H9 (cell line): Measurements from ENCODE around the gene ZNF813. TPM values are rescaled to one million over a fixed set of nuclear protein-coding genes. Genes with fewer than 3 reads are reported as not detected.
"Not testable (repeated sequence)": the region's sequence is repeated elsewhere in the genome, so short reads cannot be mapped to it uniquely, and the experiment has no call there.

Experiments used
- DNase-seq: peaks from one replicate; pipeline ENCODE4 v3.0.0-alpha.2; 2017
- H2AFZ ChIP-seq: one replicate; pipeline ENCODE4 v1.6.1; 2013; ENCODE audit warnings: mild to moderate bottlenecking, low read length, control low read depth, moderate library complexity
- H2AK5ac ChIP-seq: 2 replicates; pipeline ENCODE4 v1.6.1; 2013; ENCODE audit warnings: low read length, control low read depth, mixed read lengths; ENCODE audit not compliant: insufficient read length
- H2BK120ac ChIP-seq: one replicate; pipeline ENCODE4 v1.6.1; 2013; ENCODE audit warnings: low read depth, mild to moderate bottlenecking, low read length, control low read depth, inconsistent platforms; ENCODE audit not compliant: poor library complexity, severe bottlenecking
- H2BK12ac ChIP-seq: 2 replicates; pipeline ENCODE4 v1.6.1; 2013; ENCODE audit warnings: low read length, control low read depth, mixed read lengths, low read depth; ENCODE audit not compliant: insufficient read length
- H2BK15ac ChIP-seq: 2 replicates; pipeline ENCODE4 v1.6.1; 2013; ENCODE audit warnings: low read depth, low read length, control low read depth
- H2BK20ac ChIP-seq: one replicate; pipeline ENCODE4 v1.6.1; 2013; ENCODE audit warnings: low read depth, mild to moderate bottlenecking, low read length, control low read depth, inconsistent platforms; ENCODE audit not compliant: poor library complexity, severe bottlenecking
- H2BK5ac ChIP-seq: 2 replicates; pipeline ENCODE4 v1.6.1; 2013; ENCODE audit warnings: low read length, control low read depth, mixed read lengths; ENCODE audit not compliant: insufficient read length
- H3K14ac ChIP-seq: 2 replicates; pipeline ENCODE4 v1.6.1; 2013; ENCODE audit warnings: low read length, control low read depth; ENCODE audit not compliant: insufficient read depth
- H3K18ac ChIP-seq: 2 replicates; pipeline ENCODE4 v1.6.1; 2013; ENCODE audit warnings: low read depth, mild to moderate bottlenecking, mixed read lengths, low read length, control low read depth; ENCODE audit not compliant: insufficient read length
- H3K23ac ChIP-seq: 2 replicates; pipeline ENCODE4 v1.6.1; 2013; ENCODE audit warnings: low read length, control low read depth, mixed read lengths, low read depth; ENCODE audit not compliant: insufficient read length
- H3K23me2 ChIP-seq: 2 replicates; pipeline ENCODE4 v1.6.1; 2013; ENCODE audit warnings: low read depth, mild to moderate bottlenecking, mixed read lengths, low read length, control low read depth; ENCODE audit not compliant: insufficient read length, poor library complexity, severe bottlenecking
- H3K27ac ChIP-seq: 2 replicates; pipeline ENCODE4 v1.5.1; 2013; ENCODE audit warnings: low read length, control low read depth, mixed read lengths, low read depth; ENCODE audit not compliant: insufficient read length
- H3K27me3 ChIP-seq: 2 replicates; pipeline ENCODE4 v1.6.1; 2013; ENCODE audit warnings: low read length, control low read depth, inconsistent platforms; ENCODE audit not compliant: insufficient read depth
- H3K4ac ChIP-seq: 2 replicates; pipeline ENCODE4 v1.6.1; 2013; ENCODE audit warnings: low read depth, mild to moderate bottlenecking, control low read depth, inconsistent platforms, low read length, moderate library complexity
- H3K4me1 ChIP-seq: 2 replicates; pipeline ENCODE4 v1.6.1; 2013; ENCODE audit warnings: low read length, control low read depth, inconsistent platforms; ENCODE audit not compliant: insufficient read depth
- H3K4me2 ChIP-seq: 2 replicates; pipeline ENCODE4 v1.6.1; 2013; ENCODE audit warnings: low read length, control low read depth, mixed read lengths; ENCODE audit not compliant: insufficient read length, insufficient read depth
- H3K56ac ChIP-seq: 2 replicates; pipeline ENCODE4 v1.6.1; 2013; ENCODE audit warnings: low read depth, mild to moderate bottlenecking, mixed read lengths, low read length, control low read depth; ENCODE audit not compliant: insufficient read length
- H3K79me1 ChIP-seq: 2 replicates; pipeline ENCODE4 v1.6.1; 2013; ENCODE audit warnings: low read depth, mild to moderate bottlenecking, moderate library complexity, low read length, control low read depth, inconsistent platforms; ENCODE audit not compliant: insufficient read depth, poor library complexity, severe bottlenecking
- H3K79me2 ChIP-seq: 2 replicates; pipeline ENCODE4 v1.6.1; 2013; ENCODE audit warnings: low read length, control low read depth, inconsistent platforms; ENCODE audit not compliant: insufficient read depth
- H3K9ac ChIP-seq: 2 replicates; pipeline ENCODE4 v1.6.1; 2013; ENCODE audit warnings: low read length, control low read depth, mixed read lengths; ENCODE audit not compliant: insufficient read length; ENCODE audit errors: extremely low read depth
- H3K9me3 ChIP-seq: one replicate; pipeline ENCODE4 v1.6.1; 2013; ENCODE audit warnings: low read depth, low read length, inconsistent platforms; ENCODE audit not compliant: control insufficient read depth
- H3T11ph ChIP-seq: one replicate; pipeline ENCODE4 v1.6.1; 2013; ENCODE audit warnings: mild to moderate bottlenecking, low read length, control low read depth, inconsistent platforms
- H4K20me1 ChIP-seq: one replicate; pipeline ENCODE4 v1.6.1; 2013; ENCODE audit not compliant: control insufficient read depth, insufficient read length, insufficient read depth
- H4K5ac ChIP-seq: 2 replicates; pipeline ENCODE4 v1.6.1; 2013; ENCODE audit warnings: low read depth, mild to moderate bottlenecking, mixed read lengths, low read length, control low read depth; ENCODE audit not compliant: insufficient read length
- H4K8ac ChIP-seq: replicated peaks from 2 replicates; pipeline ENCODE4 v1.6.1; 2013; ENCODE audit warnings: low read length, control low read depth, mixed read lengths, low read depth; ENCODE audit not compliant: insufficient read length
- H4K91ac ChIP-seq: 2 replicates; pipeline ENCODE4 v1.6.1; 2013; ENCODE audit warnings: low read depth, mild to moderate bottlenecking, moderate library complexity, mixed read lengths, low read length, control low read depth; ENCODE audit not compliant: insufficient read length
- H3K27ac Mint-ChIP-seq, 3 experiments: 2 replicates in 2 of 3; 3 replicates in 1 of 3; pipeline ENCODE4 v1.8.0; 2020 to 2021; ENCODE audit warnings: mixed read lengths in 3 of 3, mild to moderate bottlenecking in 1 of 3, moderate library complexity in 1 of 3
- H3K27me3 Mint-ChIP-seq: 2 replicates; pipeline ENCODE4 v1.8.0; 2021; ENCODE audit warnings: low read depth, mild to moderate bottlenecking, moderate library complexity, mixed read lengths
- H3K36me3 Mint-ChIP-seq, 3 experiments: 2 replicates in 2 of 3; 3 replicates in 1 of 3; pipeline ENCODE4 v1.8.0; 2020 to 2021; ENCODE audit warnings: low read depth in 3 of 3, mixed read lengths in 3 of 3; ENCODE audit not compliant: insufficient read depth in 1 of 3
- H3K4me1 Mint-ChIP-seq, 2 experiments: 2 replicates each; pipeline ENCODE4 v1.8.0; 2020; ENCODE audit warnings: mixed read lengths in 2 of 2
- H3K4me3 Mint-ChIP-seq, 2 experiments: 2 replicates in 1 of 2; 3 replicates in 1 of 2; pipeline ENCODE4 v1.8.0; 2020 to 2021; ENCODE audit warnings: mild to moderate bottlenecking in 2 of 2, mixed read lengths in 2 of 2, moderate library complexity in 1 of 2
- H3K9me3 Mint-ChIP-seq, 2 experiments: 2 replicates in 1 of 2; 3 replicates in 1 of 2; pipeline ENCODE4 v1.8.0; 2020; ENCODE audit warnings: mild to moderate bottlenecking in 2 of 2, mixed read lengths in 2 of 2, moderate library complexity in 1 of 2
- WGBS: extraction: QIAGEN DNeasy Blood & Tissue Kit; methylation state at CpG from one replicate; pipeline ENCODE4 v1.1.7; 2013; ENCODE audit warnings: missing lambda C conversion rate, low lambda C conversion rate, mixed read lengths; ENCODE audit not compliant: insufficient read length; ENCODE audit errors: extremely low coverage; 5-methylcytosine and 5-hydroxymethylcytosine counted together
- total RNA-seq: library from RNA; stranded (reverse); gene quantifications from 2 replicates; pipeline ENCODE4 v1.2.1, GENCODE V29; 2021

ZNF813 gene
- total RNA-seq, 1 experiment from 2014 or later, result 17.3 TPM

DNA sequence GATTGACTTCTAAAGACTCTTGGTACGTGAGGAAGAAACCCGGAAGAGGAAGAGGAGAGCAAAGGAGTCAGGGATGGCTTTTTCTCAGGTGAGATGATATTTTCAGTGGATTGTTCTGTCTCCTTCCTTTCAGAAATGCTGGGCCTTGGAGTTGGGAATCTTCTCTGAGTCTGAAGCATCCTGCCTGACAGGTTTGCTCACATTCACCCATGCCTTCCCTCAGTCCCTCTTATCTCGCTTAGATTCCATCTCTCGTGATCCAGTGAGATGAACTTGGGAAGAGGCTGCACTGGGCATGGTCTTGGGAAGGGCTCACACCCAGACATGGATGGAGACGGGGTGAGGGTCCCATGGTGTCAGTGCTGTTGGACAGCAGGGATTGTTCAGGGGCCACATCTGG, 20.3 kb upstream of the ZNF813 start:
- not testable (repeated sequence) for H3K4me1 ChIP-seq, H3K79me1 ChIP-seq, H4K8ac ChIP-seq, H4K5ac ChIP-seq, H3K23me2 ChIP-seq, H2BK12ac ChIP-seq, H2AK5ac ChIP-seq, H2BK15ac ChIP-seq, H3K27me3 Mint-ChIP-seq, H2BK120ac ChIP-seq, H4K20me1 ChIP-seq, H3K4me1 Mint-ChIP-seq, H3K4me2 ChIP-seq, H3K56ac ChIP-seq, H3K9ac ChIP-seq, H2BK20ac ChIP-seq, H3K27me3 ChIP-seq, H3K4me3 Mint-ChIP-seq, H3K27ac Mint-ChIP-seq, H3K79me2 ChIP-seq, H3K18ac ChIP-seq, DNase-seq, H3K27ac ChIP-seq, H2BK5ac ChIP-seq, H3K4ac ChIP-seq, H2AFZ ChIP-seq, H3K14ac ChIP-seq, H3T11ph ChIP-seq, H4K91ac ChIP-seq, H3K23ac ChIP-seq
- peaks cover 17% of the 10 kb centered on the region for H3K9me3 ChIP-seq
- WGBS, result no CpG with 5 or more reads among the region's 5 CpGs
- peaks cover 83 to 96% (median 91%) of the 10 kb centered on the region in 3 experiments for H3K36me3 Mint-ChIP-seq
- H3K9me3 Mint-ChIP-seq, result peaks cover 35 to 37% of the 10 kb centered on the region in 2 experiments
